NCI-H2107 treated with DMSO at 0.1 percent for 48 hours (cell line): ENCODE measurements around the gene CNP.
"Not testable (repeated sequence)": the region's sequence is repeated elsewhere in the genome, so short reads cannot be mapped to it uniquely, and the experiment has no call there.

Experiments
- DNase-seq: peaks from one replicate; lab custom pipeline; 2025; ENCODE audit not compliant: unreplicated experiment; lab: John Stamatoyannopoulos, UW

The CNP gene

GRCh38 chr17:41966463-41967140 is at the start of gene CNP:
Gene CNP (plus strand): TSS chr17:41966795. CDS start chr17:41966885, 90 bp downstream.
- peak; percentile 84 for DNase-seq

- no peak for DNase-seq
These were observed 49.4 kb upstream of the CNP start for GRCh38 chr17:41917192-41917591.

GRCh38 chr17:41917679-41918313 is 48.8 kb upstream of the CNP start:
- no peak for DNase-seq

GRCh38 chr17:41918314-41919164 is 48.1 kb upstream of the CNP start, which contains the start of gene ACLY:
Gene ACLY (minus strand): TSS chr17:41918951. CDS start chr17:41913873, 5,078 bp downstream.
- DNase-seq, result peak; percentile 87

GRCh38 chr17:41919165-41919817 is 47.3 kb upstream of the CNP start:
- peak; percentile 75 for DNase-seq

GRCh38 chr17:41919840-41920579 is 46.6 kb upstream of the CNP start:
- DNase-seq, result no peak

- no peak for DNase-seq
These were observed 46.0 kb upstream of the CNP start for GRCh38 chr17:41920580-41920955.

GRCh38 chr17:41925991-41926590 is 40.5 kb upstream of the CNP start:
- no peak for DNase-seq

GRCh38 chr17:41928693-41929251 is 37.8 kb upstream of the CNP start:
- no peak for DNase-seq

GRCh38 chr17:41930009-41930832 is 36.4 kb upstream of the CNP start, which contains the start of gene ODAD4:
Gene ODAD4 (plus strand): TSS chr17:41930617. CDS start chr17:41930724, 107 bp downstream.
- peak; percentile 89 for DNase-seq

- not testable (repeated sequence) for DNase-seq
These were observed 35.8 kb upstream of the CNP start for GRCh38 chr17:41930833-41931156.

- not testable (repeated sequence) for DNase-seq
These were observed 34.9 kb upstream of the CNP start for GRCh38 chr17:41931715-41932114.

- no peak for DNase-seq
These were observed 33.7 kb upstream of the CNP start for GRCh38 chr17:41932816-41933389.

GRCh38 chr17:41935641-41936040 is 31.0 kb upstream of the CNP start:
- no peak for DNase-seq

- DNase-seq, result no peak
These were observed 28.3 kb upstream of the CNP start for GRCh38 chr17:41937970-41938954.

- DNase-seq, result no peak
These were observed 27.4 kb upstream of the CNP start for GRCh38 chr17:41939044-41939692.

GRCh38 chr17:41939693-41940090 is 26.9 kb upstream of the CNP start:
- DNase-seq, result no peak
